Measurements from ENCODE around the gene GGA1.
"Not testable (repeated sequence)": the region's sequence is repeated elsewhere in the genome, so short reads cannot be mapped to it uniquely, and the experiment has no call there.

GGA1 gene

DNA sequence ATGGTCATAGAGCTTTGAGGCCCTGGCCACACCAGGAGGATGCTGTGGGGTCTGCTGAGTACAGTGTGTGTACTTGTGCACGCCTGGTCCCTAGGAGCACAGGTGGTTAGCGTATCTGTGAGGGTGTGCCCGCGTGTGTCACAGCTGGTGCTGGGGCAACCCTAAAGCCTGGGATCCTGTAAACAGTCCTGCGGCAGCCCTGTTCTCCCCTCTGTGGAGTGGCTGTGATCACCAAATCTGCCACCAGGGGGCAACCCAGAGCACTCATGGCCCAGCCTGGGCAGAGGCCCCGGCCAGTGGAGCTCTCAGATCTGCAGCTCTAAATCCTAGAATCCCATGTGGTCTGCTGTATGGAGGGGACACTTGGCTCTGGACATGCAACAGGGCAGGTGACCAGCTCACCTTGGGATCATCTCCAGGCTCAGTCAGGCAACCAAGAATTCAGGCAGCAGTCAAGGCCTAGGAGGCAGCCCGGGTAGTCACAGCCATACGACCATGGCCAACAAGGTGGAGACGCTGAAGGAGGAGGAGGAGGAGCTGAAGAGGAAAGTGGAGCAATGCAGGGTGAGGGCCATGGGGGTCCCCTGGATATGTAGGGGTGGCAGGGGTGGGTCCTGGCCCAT is 34.7 kb downstream of the GGA1 start:
- TF ChIP-seq, protein P1, sequence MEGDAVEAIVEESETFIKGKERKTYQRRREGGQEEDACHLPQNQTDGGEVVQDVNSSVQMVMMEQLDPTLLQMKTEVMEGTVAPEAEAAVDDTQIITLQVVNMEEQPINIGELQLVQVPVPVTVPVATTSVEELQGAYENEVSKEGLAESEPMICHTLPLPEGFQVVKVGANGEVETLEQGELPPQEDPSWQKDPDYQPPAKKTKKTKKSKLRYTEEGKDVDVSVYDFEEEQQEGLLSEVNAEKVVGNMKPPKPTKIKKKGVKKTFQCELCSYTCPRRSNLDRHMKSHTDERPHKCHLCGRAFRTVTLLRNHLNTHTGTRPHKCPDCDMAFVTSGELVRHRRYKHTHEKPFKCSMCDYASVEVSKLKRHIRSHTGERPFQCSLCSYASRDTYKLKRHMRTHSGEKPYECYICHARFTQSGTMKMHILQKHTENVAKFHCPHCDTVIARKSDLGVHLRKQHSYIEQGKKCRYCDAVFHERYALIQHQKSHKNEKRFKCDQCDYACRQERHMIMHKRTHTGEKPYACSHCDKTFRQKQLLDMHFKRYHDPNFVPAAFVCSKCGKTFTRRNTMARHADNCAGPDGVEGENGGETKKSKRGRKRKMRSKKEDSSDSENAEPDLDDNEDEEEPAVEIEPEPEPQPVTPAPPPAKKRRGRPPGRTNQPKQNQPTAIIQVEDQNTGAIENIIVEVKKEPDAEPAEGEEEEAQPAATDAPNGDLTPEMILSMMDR (conservative IDR thresholded peaks at IDR 0.05; ENCODE audit: control insufficient read depth, insufficient read depth, low read depth, low read length): peak; percentile 83
- peak; percentile 65 for DNase-seq (ENCODE audit: low read depth)
- no peak overlapping the region for H3K4me3 ChIP-seq (ENCODE audit: control insufficient read depth, low read depth, low read length)

DNA sequence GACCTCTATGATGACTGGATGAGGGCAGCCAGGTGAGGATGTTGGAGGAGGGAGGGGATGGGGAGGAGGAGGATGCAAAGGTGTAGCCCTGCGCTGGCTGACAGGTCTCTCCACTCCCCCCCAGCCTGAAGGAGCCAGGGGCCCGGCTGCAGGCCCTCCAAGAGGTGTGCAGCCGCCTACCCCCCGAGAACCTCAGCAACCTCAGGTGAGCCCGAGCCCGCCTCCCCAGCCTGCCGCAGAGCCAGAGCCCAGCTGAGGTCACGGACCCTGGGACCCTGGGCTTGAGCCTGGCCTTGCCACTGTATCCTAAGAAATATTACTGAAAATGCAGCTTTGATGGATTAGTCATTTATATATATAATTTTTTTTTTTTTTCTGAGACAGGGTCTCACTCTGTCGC is 38.7 kb downstream of the GGA1 start:
- TF ChIP-seq, protein P1 (conservative IDR thresholded peaks at IDR 0.05; ENCODE audit: control insufficient read depth, insufficient read depth, low read depth, low read length): no peak
- DNase-seq (ENCODE audit: low read depth): no peak
- no peak overlapping the region for H3K4me3 ChIP-seq (ENCODE audit: control insufficient read depth, low read depth, low read length)

- H3K4me3 ChIP-seq (ENCODE audit: control insufficient read depth, low read depth, low read length): no peak overlapping the region
- TF ChIP-seq, protein P1 (conservative IDR thresholded peaks at IDR 0.05; ENCODE audit: control insufficient read depth, insufficient read depth, low read depth, low read length): no peak
- no peak for DNase-seq (ENCODE audit: low read depth)
Measured at GRCh38 chr22:37647928-37648327, 39.3 kb downstream of the GGA1 start.

DNA sequence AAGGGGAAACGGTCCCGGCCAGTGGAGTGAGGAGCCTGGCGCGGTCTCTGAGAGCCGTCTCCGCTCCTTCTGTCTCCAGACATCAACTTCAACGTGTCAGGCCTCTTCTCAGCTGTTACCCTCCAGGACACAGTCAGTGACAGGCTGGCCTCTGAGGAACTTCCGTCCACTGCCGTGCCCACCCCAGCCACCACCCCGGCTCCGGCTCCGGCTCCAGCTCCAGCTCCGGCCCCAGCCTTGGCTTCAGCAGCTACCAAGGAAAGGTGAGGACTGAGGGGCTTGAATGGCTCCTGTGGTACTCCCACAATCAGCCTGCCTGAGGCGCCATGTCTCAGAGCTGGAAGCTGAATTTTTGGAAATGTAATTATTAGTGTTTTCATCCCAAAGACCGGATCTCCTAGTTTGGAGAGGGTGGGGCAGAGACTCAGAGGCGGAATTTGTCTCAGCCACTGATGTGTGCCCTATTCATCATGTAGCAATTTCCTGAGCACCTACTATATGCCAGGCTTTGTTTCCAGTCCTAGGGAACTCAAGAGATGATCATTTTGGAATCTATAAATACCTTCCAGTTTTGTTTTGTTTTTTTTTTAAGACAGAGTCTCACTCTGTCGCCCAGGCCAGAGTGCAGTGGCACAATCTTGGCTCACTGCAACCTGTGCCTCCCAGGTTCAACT is 42.0 kb downstream of the GGA1 start:
- no peak overlapping the region for H3K4me3 ChIP-seq (ENCODE audit: control insufficient read depth, low read depth, low read length)
- TF ChIP-seq, protein P1 (conservative IDR thresholded peaks at IDR 0.05; ENCODE audit: control insufficient read depth, insufficient read depth, low read depth, low read length): no peak
- DNase-seq (ENCODE audit: low read depth): no peak

- TF ChIP-seq, protein P1 (conservative IDR thresholded peaks at IDR 0.05; ENCODE audit: control insufficient read depth, insufficient read depth, low read depth, low read length): no peak
- DNase-seq (ENCODE audit: low read depth): no peak
Measured at GRCh38 chr22:37654563-37655251, 46.1 kb downstream of the GGA1 start.

DNA sequence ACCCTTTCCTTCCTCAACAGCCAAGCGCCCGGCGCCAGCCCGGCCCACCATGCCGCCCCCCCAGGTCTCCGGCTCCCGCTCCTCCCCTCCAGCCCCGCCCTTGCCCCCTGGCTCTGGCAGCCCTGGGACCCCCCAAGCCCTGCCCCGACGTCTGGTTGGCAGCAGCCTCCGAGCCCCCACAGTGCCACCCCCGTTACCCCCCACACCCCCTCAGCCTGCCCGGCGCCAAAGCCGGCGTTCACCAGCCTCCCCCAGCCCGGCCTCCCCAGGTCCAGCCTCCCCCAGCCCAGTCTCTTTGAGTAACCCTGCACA is 46.6 kb downstream of the GGA1 start:
- DNase-seq (ENCODE audit: low read depth): no peak
- TF ChIP-seq, protein P1 (conservative IDR thresholded peaks at IDR 0.05; ENCODE audit: control insufficient read depth, insufficient read depth, low read depth, low read length): no peak
- H3K4me3 ChIP-seq (ENCODE audit: control insufficient read depth, low read depth, low read length): no peak overlapping the region

More at GRCh38 chr22:37654563-37655251, 46.1 kb downstream of the GGA1 start:
- H3K4me3 ChIP-seq (ENCODE audit: control insufficient read depth, low read depth, low read length): no peak overlapping the region

DNA sequence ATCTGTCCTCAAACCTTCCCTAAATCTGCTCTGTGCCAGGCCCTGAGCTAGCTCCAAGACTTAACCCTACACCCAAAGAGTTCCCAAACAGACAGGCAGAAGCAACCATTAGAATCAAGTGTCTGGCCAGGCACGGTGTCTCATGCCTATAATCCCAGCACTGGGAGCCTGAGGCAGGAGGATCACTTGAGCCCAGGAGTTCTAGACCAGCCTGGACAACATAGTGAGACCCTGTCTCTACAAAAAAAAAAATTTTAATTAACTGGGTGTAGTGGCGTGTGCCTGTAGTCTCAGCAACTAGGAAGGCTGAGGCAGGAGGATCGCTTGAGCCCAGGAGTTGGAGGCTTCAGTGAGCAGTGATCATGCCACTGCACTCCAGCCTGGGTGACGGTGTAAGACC is 47.9 kb downstream of the GGA1 start:
- DNase-seq (ENCODE audit: low read depth); H3K4me3 ChIP-seq (ENCODE audit: control insufficient read depth, low read depth, low read length): not testable (repeated sequence)
